ENCODE measurements around the gene NUP85.

DNA sequence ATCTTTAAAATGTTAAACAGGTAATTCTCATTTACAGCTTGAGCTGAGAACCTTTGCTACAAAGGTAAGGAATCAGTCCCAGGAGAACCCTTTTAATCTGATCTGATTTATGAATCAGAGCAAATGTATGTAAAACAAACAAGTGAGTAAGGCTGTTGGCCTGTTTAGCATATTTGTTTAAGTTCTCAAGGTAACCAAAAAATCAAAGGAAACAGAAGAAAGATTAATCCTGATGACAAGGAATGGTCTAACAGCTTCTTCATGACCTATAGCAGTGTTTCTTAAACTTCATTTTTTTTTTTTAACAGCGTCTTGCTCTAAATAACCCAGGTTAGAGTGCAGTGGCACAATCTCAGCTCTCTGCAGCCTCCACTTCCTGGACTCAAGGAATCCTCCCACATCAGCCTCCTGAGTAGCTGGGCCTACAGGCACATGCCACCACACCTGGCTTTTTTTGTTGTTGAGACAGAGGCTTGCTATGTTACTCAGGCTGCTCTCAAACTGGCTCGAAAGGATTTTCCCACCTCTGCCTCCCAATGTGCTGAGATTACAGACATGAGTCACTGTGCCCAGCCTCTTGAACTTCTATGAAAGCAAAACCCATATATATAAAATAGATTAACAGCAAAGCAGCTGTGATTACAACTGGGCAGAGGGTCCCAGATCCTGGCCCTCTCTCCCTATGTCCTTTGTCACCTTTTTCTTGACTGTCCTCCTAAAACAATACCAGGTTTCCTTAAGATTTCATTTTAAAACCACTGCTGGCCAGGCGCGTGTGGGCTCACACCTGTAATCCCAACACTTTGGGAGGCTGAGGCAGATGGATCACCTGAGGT lies 46.1 kb upstream of the NUP85 start:
- TF ChIP-seq, protein P1, sequence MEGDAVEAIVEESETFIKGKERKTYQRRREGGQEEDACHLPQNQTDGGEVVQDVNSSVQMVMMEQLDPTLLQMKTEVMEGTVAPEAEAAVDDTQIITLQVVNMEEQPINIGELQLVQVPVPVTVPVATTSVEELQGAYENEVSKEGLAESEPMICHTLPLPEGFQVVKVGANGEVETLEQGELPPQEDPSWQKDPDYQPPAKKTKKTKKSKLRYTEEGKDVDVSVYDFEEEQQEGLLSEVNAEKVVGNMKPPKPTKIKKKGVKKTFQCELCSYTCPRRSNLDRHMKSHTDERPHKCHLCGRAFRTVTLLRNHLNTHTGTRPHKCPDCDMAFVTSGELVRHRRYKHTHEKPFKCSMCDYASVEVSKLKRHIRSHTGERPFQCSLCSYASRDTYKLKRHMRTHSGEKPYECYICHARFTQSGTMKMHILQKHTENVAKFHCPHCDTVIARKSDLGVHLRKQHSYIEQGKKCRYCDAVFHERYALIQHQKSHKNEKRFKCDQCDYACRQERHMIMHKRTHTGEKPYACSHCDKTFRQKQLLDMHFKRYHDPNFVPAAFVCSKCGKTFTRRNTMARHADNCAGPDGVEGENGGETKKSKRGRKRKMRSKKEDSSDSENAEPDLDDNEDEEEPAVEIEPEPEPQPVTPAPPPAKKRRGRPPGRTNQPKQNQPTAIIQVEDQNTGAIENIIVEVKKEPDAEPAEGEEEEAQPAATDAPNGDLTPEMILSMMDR (conservative IDR thresholded peaks at IDR 0.05 in 1 of 2, IDR thresholded peaks at IDR 0.05 in 1 of 2; ENCODE audit: extremely low read depth in 1 of 2, insufficient read depth in 1 of 2, low read depth in 1 of 2, low read length in 2 of 2): no peak
- TF ChIP-seq EZH2 (IDR thresholded peaks at IDR 0.05; ENCODE audit: borderline replicate concordance, low read length): no peak
